HepG2 (cell line): Measurements from ENCODE around the gene ZMIZ1. TPM values are rescaled to one million over a fixed set of nuclear protein-coding genes. Genes with fewer than 3 reads are reported as not detected.

ENCODE experiments used
- EP300 ChIP-seq, 3 experiments: sonication (generic) in 1 of 3; formaldehyde crosslinking in 1 of 3; IDR thresholded peaks; 2 replicates each; pipeline versions ENCODE4 v1.5.1 to v1.6.1; 2011 to 2020; ENCODE audit warnings: low read depth in 2 of 3, low read length in 2 of 3, borderline replicate concordance in 1 of 3, improper control_type of control experiment in 1 of 3, mild to moderate bottlenecking in 1 of 3, missing genetic modification reagents in 1 of 3, moderate library complexity in 1 of 3
- HNF4A ChIP-seq: sonication (generic); formaldehyde crosslinking; IDR thresholded peaks from 2 replicates; pipeline ENCODE4 v1.4.0; 2020; ENCODE audit warnings: missing genetic modification reagents
- JDP2 ChIP-seq: sonication (generic); formaldehyde crosslinking; IDR thresholded peaks from 2 replicates; pipeline ENCODE4 v1.8.1; 2022; ENCODE audit warnings: missing genetic modification reagents, borderline replicate concordance
- PPARG ChIP-seq: conservative IDR thresholded peaks from 2 replicates; pipeline ENCODE4 v1.6.1; 2016; ENCODE audit warnings: missing biosample characterization, missing genetic modification reagents
- ZBTB20 ChIP-seq: sonication (generic); formaldehyde crosslinking; IDR thresholded peaks from 2 replicates; pipeline ENCODE4 v1.8.1; 2023; ENCODE audit warnings: missing genetic modification reagents, low read depth, mild to moderate bottlenecking, borderline replicate concordance
- ZFP90 ChIP-seq: sonication (generic); formaldehyde crosslinking; IDR thresholded peaks from 2 replicates; pipeline ENCODE4 v1.8.0; 2022; ENCODE audit warnings: missing genetic modification reagents, mild to moderate bottlenecking, inconsistent platforms, borderline replicate concordance
- ZNF205 ChIP-seq: IDR thresholded peaks from 2 replicates; pipeline ENCODE4 v1.6.1; 2018; ENCODE audit warnings: missing biosample characterization, missing genetic modification reagents
- ZNF501 ChIP-seq: sonication (generic); formaldehyde crosslinking; IDR thresholded peaks from 2 replicates; pipeline ENCODE4 v1.5.1; 2020; ENCODE audit warnings: mild to moderate bottlenecking, moderate library complexity, missing genetic modification reagents
- ZNF564 ChIP-seq: sonication (generic); formaldehyde crosslinking; IDR thresholded peaks from 2 replicates; pipeline ENCODE4 v1.8.1; 2023; ENCODE audit warnings: mild to moderate bottlenecking, missing genetic modification reagents
- ZNF670 ChIP-seq: sonication (generic); formaldehyde crosslinking; IDR thresholded peaks from 2 replicates; pipeline ENCODE4 v1.8.0; 2022; ENCODE audit warnings: mild to moderate bottlenecking, missing genetic modification reagents, borderline replicate concordance
- ZSCAN30 ChIP-seq: sonication (generic); formaldehyde crosslinking; IDR thresholded peaks from 2 replicates; pipeline ENCODE4 v1.5.0; 2020; ENCODE audit warnings: mild to moderate bottlenecking, missing genetic modification reagents
- ZZZ3 ChIP-seq: sonication (generic); formaldehyde crosslinking; IDR thresholded peaks from 2 replicates; pipeline ENCODE4 v1.4.0; 2020; ENCODE audit warnings: missing genetic modification reagents, mild to moderate bottlenecking, borderline replicate concordance
- polyA plus RNA-seq, 8 experiments: library from polyadenylated mRNA; depleted of rRNA in 3 of 8; stranded (reverse) in 7 of 8; unstranded in 1 of 8; fragments of >200 nt; fragmentation: Illumina TruSeq in 4 of 8; extraction: Trizol in 4 of 8; gene quantifications; 2 replicates each; pipeline versions ENCODE4 v1.2.1 to v1.2.3, GENCODE V29; 2011 to 2016; ENCODE audit warnings: low read depth in 4 of 8, missing spikeins in 1 of 8, mixed read lengths in 1 of 8; ENCODE audit not compliant: insufficient read depth in 1 of 8
- total RNA-seq, 5 experiments: library from RNA; depleted of rRNA; stranded (reverse); fragments of >200 nt; fragmentation: Illumina TruSeq; extraction: Trizol; gene quantifications; 2 replicates each; pipeline ENCODE4 v1.2.3, GENCODE V29; 2016; ENCODE audit warnings: low read depth in 1 of 5
- TF ChIP-seq, protein P1 (sequence below): IDR thresholded peaks from 2 replicates; pipeline ENCODE4 v1.6.1; 2016; ENCODE audit warnings: low read depth
- TF ChIP-seq, protein P2 (sequence below): IDR thresholded peaks from 2 replicates; pipeline ENCODE4 v1.6.1; 2016; ENCODE audit warnings: low read depth, control low read depth
- TF ChIP-seq, protein P3 (sequence below): sonication (generic); formaldehyde crosslinking; IDR thresholded peaks from 2 replicates; pipeline ENCODE4 v1.5.1; 2020; ENCODE audit warnings: missing genetic modification reagents, mild to moderate bottlenecking, borderline replicate concordance
- TF ChIP-seq, protein P4 (sequence below): sonication (generic); formaldehyde crosslinking; IDR thresholded peaks from 2 replicates; pipeline ENCODE4 v1.5.1; 2020; ENCODE audit warnings: missing genetic modification reagents, mild to moderate bottlenecking, borderline replicate concordance
- TF ChIP-seq, protein P5 (sequence below): sonication (generic); formaldehyde crosslinking; IDR thresholded peaks from 2 replicates; pipeline ENCODE4 v1.5.0; 2020; ENCODE audit warnings: missing genetic modification reagents
- TF ChIP-seq, protein P6 (sequence below): sonication (generic); formaldehyde crosslinking; IDR thresholded peaks from 2 replicates; pipeline ENCODE4 v1.5.0; 2020; ENCODE audit warnings: missing genetic modification reagents

The ZMIZ1 gene
- total and polyA plus RNA-seq, 2 of the 13 experiments (the other 11 are each of a cell fraction or from before 2014, with no cell fraction given), result 5.3 to 10.2 TPM

DNA sequence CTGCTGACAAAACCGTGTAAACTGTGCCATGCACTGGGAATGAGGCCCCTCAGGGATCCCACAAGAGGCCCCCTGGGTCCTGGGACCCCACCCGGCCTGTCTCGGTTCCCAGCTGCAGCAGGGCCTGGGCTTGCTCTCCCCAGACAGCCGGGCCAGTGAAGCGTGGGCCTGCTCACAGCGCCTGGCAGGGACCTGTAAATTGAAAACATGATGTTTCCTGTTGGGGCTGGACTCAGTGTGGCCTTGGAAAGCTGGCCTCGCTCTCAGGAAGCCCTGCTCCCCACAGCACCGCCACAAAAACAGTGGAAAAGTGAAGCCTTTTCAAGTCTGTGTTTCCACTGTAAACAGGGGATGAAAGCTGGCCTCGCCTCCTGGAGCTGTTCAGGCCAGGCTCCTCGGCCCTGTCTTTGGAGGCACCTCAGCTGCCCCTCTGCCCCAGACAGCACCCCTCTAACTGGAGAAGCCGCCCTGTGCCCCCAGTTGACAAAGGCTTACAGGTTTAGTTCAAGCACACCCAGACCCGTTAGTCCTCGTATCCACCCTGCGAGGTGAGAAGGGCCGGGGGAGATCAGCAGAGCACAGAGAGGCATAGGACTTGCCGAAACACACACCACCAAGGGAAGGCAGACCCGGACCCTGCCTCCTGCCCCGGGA, 108.3 kb downstream of the ZMIZ1 start (continued):
- TF ChIP-seq, protein P1, sequence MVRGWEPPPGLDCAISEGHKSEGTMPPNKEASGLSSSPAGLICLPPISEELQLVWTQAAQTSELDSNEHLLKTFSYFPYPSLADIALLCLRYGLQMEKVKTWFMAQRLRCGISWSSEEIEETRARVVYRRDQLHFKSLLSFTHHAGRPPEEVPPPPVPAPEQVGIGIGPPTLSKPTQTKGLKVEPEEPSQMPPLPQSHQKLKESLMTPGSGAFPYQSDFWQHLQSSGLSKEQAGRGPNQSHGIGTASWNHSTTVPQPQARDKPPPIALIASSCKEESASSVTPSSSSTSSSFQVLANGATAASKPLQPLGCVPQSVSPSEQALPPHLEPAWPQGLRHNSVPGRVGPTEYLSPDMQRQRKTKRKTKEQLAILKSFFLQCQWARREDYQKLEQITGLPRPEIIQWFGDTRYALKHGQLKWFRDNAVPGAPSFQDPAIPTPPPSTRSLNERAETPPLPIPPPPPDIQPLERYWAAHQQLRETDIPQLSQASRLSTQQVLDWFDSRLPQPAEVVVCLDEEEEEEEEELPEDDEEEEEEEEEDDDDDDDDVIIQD (CRISPR knock-in tag), result 0 out of 2 replicates have a peak, but pooled peaks have one; percentile 20
- TF ChIP-seq HNF4A (peak; percentile 63), ZFP90 (CRISPR knock-in tag) (no peak; the same call in 1 of the 2 replicates), ZNF501 (CRISPR knock-in tag) (no peak), EP300 (IDR thresholded peaks at IDR 0.05; ENCODE audit: low read depth in 2 of 2, low read length in 2 of 2) (no peak; a peak in 1 of 4 replicates), EP300 (CRISPR knock-in tag; IDR thresholded peaks at IDR 0.05; ENCODE audit: borderline replicate concordance) (no peak; the same call in 1 of the 2 replicates), ZBTB20 (CRISPR knock-in tag) (no peak; the same call in 1 of the 2 replicates), ZNF670 (CRISPR knock-in tag) (no peak), JDP2 (CRISPR knock-in tag) (no peak), ZSCAN30 (CRISPR knock-in tag) (no peak), ZZZ3 (CRISPR knock-in tag) (peak; percentile 78; the same call in 1 of the 2 replicates), ZNF205 (CRISPR knock-in tag) (no peak), PPARG (CRISPR knock-in tag) (peak; percentile 68), ZNF564 (no peak)
- TF ChIP-seq, protein P2, sequence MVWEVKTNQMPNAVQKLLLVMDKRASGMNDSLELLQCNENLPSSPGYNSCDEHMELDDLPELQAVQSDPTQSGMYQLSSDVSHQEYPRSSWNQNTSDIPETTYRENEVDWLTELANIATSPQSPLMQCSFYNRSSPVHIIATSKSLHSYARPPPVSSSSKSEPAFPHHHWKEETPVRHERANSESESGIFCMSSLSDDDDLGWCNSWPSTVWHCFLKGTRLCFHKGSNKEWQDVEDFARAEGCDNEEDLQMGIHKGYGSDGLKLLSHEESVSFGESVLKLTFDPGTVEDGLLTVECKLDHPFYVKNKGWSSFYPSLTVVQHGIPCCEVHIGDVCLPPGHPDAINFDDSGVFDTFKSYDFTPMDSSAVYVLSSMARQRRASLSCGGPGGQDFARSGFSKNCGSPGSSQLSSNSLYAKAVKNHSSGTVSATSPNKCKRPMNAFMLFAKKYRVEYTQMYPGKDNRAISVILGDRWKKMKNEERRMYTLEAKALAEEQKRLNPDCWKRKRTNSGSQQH (CRISPR knock-in tag), result no peak
- TF ChIP-seq, protein P3, sequence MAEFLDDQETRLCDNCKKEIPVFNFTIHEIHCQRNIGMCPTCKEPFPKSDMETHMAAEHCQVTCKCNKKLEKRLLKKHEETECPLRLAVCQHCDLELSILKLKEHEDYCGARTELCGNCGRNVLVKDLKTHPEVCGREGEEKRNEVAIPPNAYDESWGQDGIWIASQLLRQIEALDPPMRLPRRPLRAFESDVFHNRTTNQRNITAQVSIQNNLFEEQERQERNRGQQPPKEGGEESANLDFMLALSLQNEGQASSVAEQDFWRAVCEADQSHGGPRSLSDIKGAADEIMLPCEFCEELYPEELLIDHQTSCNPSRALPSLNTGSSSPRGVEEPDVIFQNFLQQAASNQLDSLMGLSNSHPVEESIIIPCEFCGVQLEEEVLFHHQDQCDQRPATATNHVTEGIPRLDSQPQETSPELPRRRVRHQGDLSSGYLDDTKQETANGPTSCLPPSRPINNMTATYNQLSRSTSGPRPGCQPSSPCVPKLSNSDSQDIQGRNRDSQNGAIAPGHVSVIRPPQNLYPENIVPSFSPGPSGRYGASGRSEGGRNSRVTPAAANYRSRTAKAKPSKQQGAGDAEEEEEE, result no peak
- TF ChIP-seq, protein P4, sequence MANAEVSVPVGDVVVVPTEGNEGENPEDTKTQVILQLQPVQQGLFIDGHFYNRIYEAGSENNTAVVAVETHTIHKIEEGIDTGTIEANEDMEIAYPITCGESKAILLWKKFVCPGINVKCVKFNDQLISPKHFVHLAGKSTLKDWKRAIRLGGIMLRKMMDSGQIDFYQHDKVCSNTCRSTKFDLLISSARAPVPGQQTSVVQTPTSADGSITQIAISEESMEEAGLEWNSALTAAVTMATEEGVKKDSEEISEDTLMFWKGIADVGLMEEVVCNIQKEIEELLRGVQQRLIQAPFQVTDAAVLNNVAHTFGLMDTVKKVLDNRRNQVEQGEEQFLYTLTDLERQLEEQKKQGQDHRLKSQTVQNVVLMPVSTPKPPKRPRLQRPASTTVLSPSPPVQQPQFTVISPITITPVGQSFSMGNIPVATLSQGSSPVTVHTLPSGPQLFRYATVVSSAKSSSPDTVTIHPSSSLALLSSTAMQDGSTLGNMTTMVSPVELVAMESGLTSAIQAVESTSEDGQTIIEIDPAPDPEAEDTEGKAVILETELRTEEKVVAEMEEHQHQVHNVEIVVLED (CRISPR knock-in tag), result 0 out of 2 replicates have a peak, but pooled peaks have one; percentile 19
- TF ChIP-seq, protein P5, sequence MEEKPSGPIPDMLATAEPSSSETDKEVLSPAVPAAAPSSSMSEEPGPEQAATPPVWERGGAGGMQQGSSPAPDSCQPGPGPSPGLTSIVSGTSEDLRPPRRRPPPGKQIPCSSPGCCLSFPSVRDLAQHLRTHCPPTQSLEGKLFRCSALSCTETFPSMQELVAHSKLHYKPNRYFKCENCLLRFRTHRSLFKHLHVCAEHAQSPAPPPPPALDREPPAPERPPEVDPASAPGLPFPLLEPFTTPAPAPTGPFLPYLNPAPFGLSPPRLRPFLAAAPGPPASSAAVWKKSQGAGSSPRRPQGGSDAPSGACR (CRISPR knock-in tag), result peak; percentile 81; the same call in 1 of the 2 replicates
- TF ChIP-seq, protein P6, sequence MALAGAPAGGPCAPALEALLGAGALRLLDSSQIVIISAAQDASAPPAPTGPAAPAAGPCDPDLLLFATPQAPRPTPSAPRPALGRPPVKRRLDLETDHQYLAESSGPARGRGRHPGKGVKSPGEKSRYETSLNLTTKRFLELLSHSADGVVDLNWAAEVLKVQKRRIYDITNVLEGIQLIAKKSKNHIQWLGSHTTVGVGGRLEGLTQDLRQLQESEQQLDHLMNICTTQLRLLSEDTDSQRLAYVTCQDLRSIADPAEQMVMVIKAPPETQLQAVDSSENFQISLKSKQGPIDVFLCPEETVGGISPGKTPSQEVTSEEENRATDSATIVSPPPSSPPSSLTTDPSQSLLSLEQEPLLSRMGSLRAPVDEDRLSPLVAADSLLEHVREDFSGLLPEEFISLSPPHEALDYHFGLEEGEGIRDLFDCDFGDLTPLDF (CRISPR knock-in tag), result no peak
